ENCODE results near the gene ZBTB32. TPM values are rescaled to one million over a fixed set of nuclear protein-coding genes. Genes with fewer than 3 reads are reported as not detected.
"Not testable (repeated sequence)": the region's sequence is repeated elsewhere in the genome, so short reads cannot be mapped to it uniquely, and the experiment has no call there.

Gene ZBTB32
- 0.77 TPM for polyA plus RNA-seq (2013)

- H3K9me3 ChIP-seq (ENCODE audit: control extremely low read depth in 1 of 5, control insufficient read depth in 4 of 5, insufficient read depth in 2 of 5, low read depth in 1 of 5, low read length in 4 of 5): no peaks in the 10 kb centered on the region
- 43% methylated on average over 24 of the region's 24 CpGs for WGBS (ENCODE audit: insufficient coverage)
- DNase-seq: peak in 2 of 3 donors; percentile 66 to 68
- ChIA-PET POLR2A (no interaction called here), CTCF (interaction anchor here (1.9 to 2.6 kb wide), 2 partner anchors 9 to 11 kb away, joined by 6 read pairs; no protein-coding TSS in a partner anchor)
- no peak within 1 kb of the TSS for H3K27ac ChIP-seq (ENCODE audit: insufficient read depth in 1 of 2, low read depth in 1 of 2, low read length in 2 of 2, poor library complexity in 1 of 2, severe bottlenecking in 2 of 2)
- no peak within 1 kb of the TSS for H3K4me3 ChIP-seq (ENCODE audit: control insufficient read depth in 1 of 7, extremely low read depth in 1 of 7, insufficient read depth in 4 of 7, low read depth in 2 of 7, low read length in 6 of 7)
- peaks cover 0 to 18% (median 5%) of the 10 kb centered on the region in 5 experiments for H3K27me3 ChIP-seq (replicated peaks in 2 of 5; ENCODE audit: control insufficient read depth in 4 of 5, insufficient read depth in 5 of 5, low read length in 4 of 5)
- peaks cover 0 to 12% (median 10%) of the 10 kb centered on the region in 4 experiments for H3K4me1 ChIP-seq (ENCODE audit: control extremely low read depth in 1 of 4, control insufficient read depth in 4 of 4, insufficient read depth in 4 of 4, low read length in 3 of 4)
- H3K36me3 ChIP-seq (ENCODE audit: control insufficient read depth in 4 of 4, insufficient read depth in 4 of 4, low read length in 3 of 4): no peaks in the 10 kb centered on the region
Measured at GRCh38 chr19:35704218-35704617, at the start of gene ZBTB32. ZBTB32 (plus strand) TSS chr19:35704558; CDS start chr19:35714627, 10,069 bp downstream.

GRCh38 chr19:35654828-35655227, 49.5 kb upstream of the ZBTB32 start:
- Histone ChIP-seq H3K36me3 (ENCODE audit: control insufficient read depth in 4 of 4, insufficient read depth in 4 of 4, low read length in 3 of 4) (peaks cover 23 to 63% (median 47%) of the 10 kb centered on the region in 4 experiments), H3K4me1 (ENCODE audit: control extremely low read depth in 1 of 4, control insufficient read depth in 4 of 4, insufficient read depth in 4 of 4, low read length in 3 of 4) (peaks cover 4 to 15% (median 14%) of the 10 kb centered on the region in 4 experiments)
- H3K27me3 ChIP-seq (replicated peaks in 2 of 5; ENCODE audit: control insufficient read depth in 4 of 5, insufficient read depth in 5 of 5, low read length in 4 of 5); H3K9me3 ChIP-seq (ENCODE audit: control extremely low read depth in 1 of 5, control insufficient read depth in 4 of 5, insufficient read depth in 2 of 5, low read depth in 1 of 5, low read length in 4 of 5); H3K4me3 ChIP-seq (ENCODE audit: control insufficient read depth in 1 of 7, extremely low read depth in 1 of 7, insufficient read depth in 4 of 7, low read depth in 2 of 7, low read length in 6 of 7); DNase-seq; H3K27ac ChIP-seq (ENCODE audit: insufficient read depth in 1 of 2, low read depth in 1 of 2, low read length in 2 of 2, poor library complexity in 1 of 2, severe bottlenecking in 2 of 2): not testable (repeated sequence)
- 100% methylated on average over 2 of the region's 6 CpGs for WGBS (ENCODE audit: insufficient coverage)
- POLR2A ChIA-PET: interaction anchor here (0.6 kb wide), 1 partner anchor 19 kb away, joined by 3 read pairs; no protein-coding TSS in a partner anchor
- CTCF ChIA-PET: interaction anchor here (0.7 kb wide), 1 partner anchor 9 kb away, joined by 3 read pairs; no protein-coding TSS in a partner anchor

GRCh38 chr19:35655600-35655999, 48.8 kb upstream of the ZBTB32 start:
- DNase-seq: no peak
- Histone ChIP-seq H3K27me3 (replicated peaks in 2 of 5; ENCODE audit: control insufficient read depth in 4 of 5, insufficient read depth in 5 of 5, low read length in 4 of 5) (no peaks in the 10 kb centered on the region), H3K4me1 (ENCODE audit: control extremely low read depth in 1 of 4, control insufficient read depth in 4 of 4, insufficient read depth in 4 of 4, low read length in 3 of 4) (peaks cover 0 to 7% (median 7%) of the 10 kb centered on the region in 4 experiments), H3K27ac (ENCODE audit: insufficient read depth in 1 of 2, low read depth in 1 of 2, low read length in 2 of 2, poor library complexity in 1 of 2, severe bottlenecking in 2 of 2) (no peak overlapping the region), H3K36me3 (ENCODE audit: control insufficient read depth in 4 of 4, insufficient read depth in 4 of 4, low read length in 3 of 4) (peaks cover 23 to 68% (median 48%) of the 10 kb centered on the region in 4 experiments), H3K9me3 (ENCODE audit: control extremely low read depth in 1 of 5, control insufficient read depth in 4 of 5, insufficient read depth in 2 of 5, low read depth in 1 of 5, low read length in 4 of 5) (no peaks in the 10 kb centered on the region), H3K4me3 (ENCODE audit: control insufficient read depth in 1 of 7, extremely low read depth in 1 of 7, insufficient read depth in 4 of 7, low read depth in 2 of 7, low read length in 6 of 7) (no peak overlapping the region)
- ChIA-PET CTCF (no interaction called here), POLR2A (no interaction called here)
- whole genome bisulfite sequencing (ENCODE audit: insufficient coverage): 100% methylated on average over 1 of the region's 4 CpGs

GRCh38 chr19:35656700-35657099, 47.7 kb upstream of the ZBTB32 start:
- no peaks in the 10 kb centered on the region for H3K27me3 ChIP-seq (replicated peaks in 2 of 5; ENCODE audit: control insufficient read depth in 4 of 5, insufficient read depth in 5 of 5, low read length in 4 of 5)
- ChIA-PET CTCF (interaction anchor here (1.6 kb wide), 1 partner anchor 143 kb away, joined by 4 read pairs; the partner anchor contains the start of gene DMKN), POLR2A (no interaction called here)
- peaks cover 20 to 79% (median 43%) of the 10 kb centered on the region in 4 experiments for H3K36me3 ChIP-seq (ENCODE audit: control insufficient read depth in 4 of 4, insufficient read depth in 4 of 4, low read length in 3 of 4)
- H3K9me3 ChIP-seq (ENCODE audit: control extremely low read depth in 1 of 5, control insufficient read depth in 4 of 5, insufficient read depth in 2 of 5, low read depth in 1 of 5, low read length in 4 of 5): no peaks in the 10 kb centered on the region
- WGBS (ENCODE audit: insufficient coverage): 100% methylated on average over 5 of the region's 6 CpGs
- H3K4me3 ChIP-seq (ENCODE audit: control insufficient read depth in 1 of 7, extremely low read depth in 1 of 7, insufficient read depth in 4 of 7, low read depth in 2 of 7, low read length in 6 of 7): no peak overlapping the region
- no peak for DNase-seq
- H3K27ac ChIP-seq (ENCODE audit: insufficient read depth in 1 of 2, low read depth in 1 of 2, low read length in 2 of 2, poor library complexity in 1 of 2, severe bottlenecking in 2 of 2): no peak overlapping the region
- H3K4me1 ChIP-seq (ENCODE audit: control extremely low read depth in 1 of 4, control insufficient read depth in 4 of 4, insufficient read depth in 4 of 4, low read length in 3 of 4): no peaks in the 10 kb centered on the region

- Histone ChIP-seq H3K9me3 (ENCODE audit: control extremely low read depth in 1 of 5, control insufficient read depth in 4 of 5, insufficient read depth in 2 of 5, low read depth in 1 of 5, low read length in 4 of 5) (no peaks in the 10 kb centered on the region), H3K27ac (ENCODE audit: insufficient read depth in 1 of 2, low read depth in 1 of 2, low read length in 2 of 2, poor library complexity in 1 of 2, severe bottlenecking in 2 of 2) (no peak overlapping the region), H3K4me1 (ENCODE audit: control extremely low read depth in 1 of 4, control insufficient read depth in 4 of 4, insufficient read depth in 4 of 4, low read length in 3 of 4) (no peaks in the 10 kb centered on the region), H3K36me3 (ENCODE audit: control insufficient read depth in 4 of 4, insufficient read depth in 4 of 4, low read length in 3 of 4) (peaks cover 19 to 88% (median 41%) of the 10 kb centered on the region in 4 experiments), H3K27me3 (replicated peaks in 2 of 5; ENCODE audit: control insufficient read depth in 4 of 5, insufficient read depth in 5 of 5, low read length in 4 of 5) (no peaks in the 10 kb centered on the region), H3K4me3 (ENCODE audit: control insufficient read depth in 1 of 7, extremely low read depth in 1 of 7, insufficient read depth in 4 of 7, low read depth in 2 of 7, low read length in 6 of 7) (no peak overlapping the region)
- 88% methylated on average over 5 of the region's 15 CpGs for WGBS (ENCODE audit: insufficient coverage)
- ChIA-PET POLR2A (no interaction called here), CTCF (interaction anchor here (0.8 to 1.6 kb wide), 3 partner anchors 11 to 145 kb away, joined by 3 to 5 read pairs (median 4); partner anchors contain the start of genes DMKN and HAUS5)
- DNase-seq: no peak
Measured at GRCh38 chr19:35657904-35658700, 46.3 kb upstream of the ZBTB32 start.

GRCh38 chr19:35661995-35662340, 42.4 kb upstream of the ZBTB32 start:
- no peak overlapping the region for H3K27ac ChIP-seq (ENCODE audit: insufficient read depth in 1 of 2, low read depth in 1 of 2, low read length in 2 of 2, poor library complexity in 1 of 2, severe bottlenecking in 2 of 2)
- H3K27me3 ChIP-seq (replicated peaks in 2 of 5; ENCODE audit: control insufficient read depth in 4 of 5, insufficient read depth in 5 of 5, low read length in 4 of 5): no peaks in the 10 kb centered on the region
- 100% methylated on average over 4 of the region's 6 CpGs for WGBS (ENCODE audit: insufficient coverage)
- no peaks in the 10 kb centered on the region for H3K4me1 ChIP-seq (ENCODE audit: control extremely low read depth in 1 of 4, control insufficient read depth in 4 of 4, insufficient read depth in 4 of 4, low read length in 3 of 4)
- CTCF ChIA-PET: interaction anchor here (0.8 to 1.1 kb wide), 3 partner anchors 18 to 68 kb away, joined by 3 read pairs; no protein-coding TSS in a partner anchor
- no peaks in the 10 kb centered on the region for H3K9me3 ChIP-seq (ENCODE audit: control extremely low read depth in 1 of 5, control insufficient read depth in 4 of 5, insufficient read depth in 2 of 5, low read depth in 1 of 5, low read length in 4 of 5)
- no peak for DNase-seq
- POLR2A ChIA-PET: interaction anchor here (0.7 kb wide), 1 partner anchor 49 kb away, joined by 4 read pairs; no protein-coding TSS in a partner anchor
- peaks cover 10 to 70% (median 20%) of the 10 kb centered on the region in 4 experiments for H3K36me3 ChIP-seq (ENCODE audit: control insufficient read depth in 4 of 4, insufficient read depth in 4 of 4, low read length in 3 of 4)
- no peak overlapping the region for H3K4me3 ChIP-seq (ENCODE audit: control insufficient read depth in 1 of 7, extremely low read depth in 1 of 7, insufficient read depth in 4 of 7, low read depth in 2 of 7, low read length in 6 of 7)

GRCh38 chr19:35663981-35664380, 40.4 kb upstream of the ZBTB32 start:
- WGBS (ENCODE audit: insufficient coverage): 83% methylated on average over 3 of the region's 3 CpGs
- ChIA-PET CTCF (interaction anchor here (1.1 kb wide), 1 partner anchor 9 kb away, joined by 3 read pairs; no protein-coding TSS in a partner anchor), POLR2A (no interaction called here)
- H3K9me3 ChIP-seq (ENCODE audit: control extremely low read depth in 1 of 5, control insufficient read depth in 4 of 5, insufficient read depth in 2 of 5, low read depth in 1 of 5, low read length in 4 of 5): no peaks in the 10 kb centered on the region
- no peak overlapping the region for H3K4me3 ChIP-seq (ENCODE audit: control insufficient read depth in 1 of 7, extremely low read depth in 1 of 7, insufficient read depth in 4 of 7, low read depth in 2 of 7, low read length in 6 of 7)
- no peaks in the 10 kb centered on the region for H3K4me1 ChIP-seq (ENCODE audit: control extremely low read depth in 1 of 4, control insufficient read depth in 4 of 4, insufficient read depth in 4 of 4, low read length in 3 of 4)
- no peak for DNase-seq
- no peak overlapping the region for H3K27ac ChIP-seq (ENCODE audit: insufficient read depth in 1 of 2, low read depth in 1 of 2, low read length in 2 of 2, poor library complexity in 1 of 2, severe bottlenecking in 2 of 2)
- peaks cover 0 to 52% (median 9%) of the 10 kb centered on the region in 4 experiments for H3K36me3 ChIP-seq (ENCODE audit: control insufficient read depth in 4 of 4, insufficient read depth in 4 of 4, low read length in 3 of 4)
- H3K27me3 ChIP-seq (replicated peaks in 2 of 5; ENCODE audit: control insufficient read depth in 4 of 5, insufficient read depth in 5 of 5, low read length in 4 of 5): no peaks in the 10 kb centered on the region
